Measurements from ENCODE around the gene NAA38.

Gene NAA38

GRCh38 chr17:7856811-7857712 is at the start of gene NAA38:
TSS of gene NAA38 (minus strand) at chr17:7857559. CDS start at chr17:7857463, 96 bp downstream.
- peak; percentile 100 for DNase-seq (ENCODE audit: low read depth)

GRCh38 chr17:7903154-7904103 is 46.1 kb upstream of the NAA38 start:
- no peak for DNase-seq (ENCODE audit: low read depth)

- peak; percentile 69 for DNase-seq (ENCODE audit: low read depth)
Observed at GRCh38 chr17:7897773-7898172, 40.4 kb upstream of the NAA38 start.

GRCh38 chr17:7897090-7897489 is 39.7 kb upstream of the NAA38 start:
- DNase-seq (ENCODE audit: low read depth) = peak; percentile 46

- no peak for DNase-seq (ENCODE audit: low read depth)
Observed at GRCh38 chr17:7894866-7895265, 37.5 kb upstream of the NAA38 start.

GRCh38 chr17:7894226-7894625 is 36.9 kb upstream of the NAA38 start:
- DNase-seq (ENCODE audit: low read depth) = no peak

GRCh38 chr17:7893187-7893880 is 36.0 kb upstream of the NAA38 start:
- DNase-seq (ENCODE audit: low read depth) = no peak

GRCh38 chr17:7889166-7889955 is 32.0 kb upstream of the NAA38 start:
- DNase-seq (ENCODE audit: low read depth) = peak; percentile 93

- no peak for DNase-seq (ENCODE audit: low read depth)
Observed at GRCh38 chr17:7888184-7888920, 31.0 kb upstream of the NAA38 start, which contains the start of gene CHD3. TSS of gene CHD3 (plus strand) at chr17:7888789. CDS start at chr17:7889001, 212 bp downstream.

- peak; percentile 95 for DNase-seq (ENCODE audit: low read depth)
Observed at GRCh38 chr17:7887482-7888183, 30.3 kb upstream of the NAA38 start.

- DNase-seq (ENCODE audit: low read depth) = no peak
Observed at GRCh38 chr17:7887038-7887481, 29.7 kb upstream of the NAA38 start.

- DNase-seq (ENCODE audit: low read depth) = peak; percentile 59
Observed at GRCh38 chr17:7886227-7887037, 29.1 kb upstream of the NAA38 start.

GRCh38 chr17:7885367-7886226 is 28.2 kb upstream of the NAA38 start:
- peak; percentile 59 for DNase-seq (ENCODE audit: low read depth)

- DNase-seq (ENCODE audit: low read depth) = peak; percentile 26
Observed at GRCh38 chr17:7884581-7885366, 27.4 kb upstream of the NAA38 start.

- peak; percentile 61 for DNase-seq (ENCODE audit: low read depth)
Observed at GRCh38 chr17:7883781-7884386, 26.5 kb upstream of the NAA38 start.

GRCh38 chr17:7882629-7883028 is 25.3 kb upstream of the NAA38 start:
- DNase-seq (ENCODE audit: low read depth) = no peak

- no peak for DNase-seq (ENCODE audit: low read depth)
Observed at GRCh38 chr17:7882068-7882467, 24.7 kb upstream of the NAA38 start.

Measured in ELR (cell line).